ENCODE measurements around the gene SHPK. TPM values are rescaled to one million over a fixed set of nuclear protein-coding genes. Genes with fewer than 3 reads are reported as not detected.

The SHPK gene
- polyA plus RNA-seq, 1 experiment = 8.7 TPM

DNA sequence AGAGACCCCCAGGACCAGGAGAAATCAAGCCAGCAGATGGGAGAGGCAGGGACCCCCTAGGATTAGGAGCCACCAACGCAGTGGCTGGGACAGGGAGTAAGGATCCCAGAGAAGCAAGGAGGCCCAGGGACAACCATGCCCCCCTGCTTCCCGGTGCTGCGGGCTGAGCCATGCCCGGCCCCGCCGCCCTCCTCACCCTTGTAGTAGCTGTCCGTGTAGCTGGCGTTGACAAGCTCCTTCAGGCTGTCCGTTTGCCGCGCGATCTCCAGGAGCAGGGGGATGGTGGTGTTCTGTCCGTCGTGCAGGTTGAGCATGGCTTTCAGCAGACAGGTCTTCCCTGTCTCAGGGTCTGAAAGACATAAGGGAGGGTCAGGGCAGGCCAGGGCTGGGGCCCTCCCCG lies 45.3 kb downstream of the SHPK start:
- no peaks in the 10 kb centered on the region; the same call in 1 of the 2 replicates for H3K9me3 ChIP-seq (ENCODE audit: control insufficient read depth, insufficient read depth, low read length)
- CTCF ChIA-PET = no interaction called here
- DNase-seq (ENCODE audit: low read depth, low spot score) = no peak
- no peak overlapping the region for H3K4me3 ChIP-seq (ENCODE audit: low read depth, low read length)
- TF ChIP-seq, protein P1, sequence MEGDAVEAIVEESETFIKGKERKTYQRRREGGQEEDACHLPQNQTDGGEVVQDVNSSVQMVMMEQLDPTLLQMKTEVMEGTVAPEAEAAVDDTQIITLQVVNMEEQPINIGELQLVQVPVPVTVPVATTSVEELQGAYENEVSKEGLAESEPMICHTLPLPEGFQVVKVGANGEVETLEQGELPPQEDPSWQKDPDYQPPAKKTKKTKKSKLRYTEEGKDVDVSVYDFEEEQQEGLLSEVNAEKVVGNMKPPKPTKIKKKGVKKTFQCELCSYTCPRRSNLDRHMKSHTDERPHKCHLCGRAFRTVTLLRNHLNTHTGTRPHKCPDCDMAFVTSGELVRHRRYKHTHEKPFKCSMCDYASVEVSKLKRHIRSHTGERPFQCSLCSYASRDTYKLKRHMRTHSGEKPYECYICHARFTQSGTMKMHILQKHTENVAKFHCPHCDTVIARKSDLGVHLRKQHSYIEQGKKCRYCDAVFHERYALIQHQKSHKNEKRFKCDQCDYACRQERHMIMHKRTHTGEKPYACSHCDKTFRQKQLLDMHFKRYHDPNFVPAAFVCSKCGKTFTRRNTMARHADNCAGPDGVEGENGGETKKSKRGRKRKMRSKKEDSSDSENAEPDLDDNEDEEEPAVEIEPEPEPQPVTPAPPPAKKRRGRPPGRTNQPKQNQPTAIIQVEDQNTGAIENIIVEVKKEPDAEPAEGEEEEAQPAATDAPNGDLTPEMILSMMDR (IDR thresholded peaks at IDR 0.05; ENCODE audit: low read depth, low read length) = no peak
- no peaks in the 10 kb centered on the region for H3K27me3 ChIP-seq (ENCODE audit: control insufficient read depth, insufficient read depth, low read length)
- no peak overlapping the region for H3K27ac ChIP-seq (ENCODE audit: low read depth, low read length)
- POLR2A ChIA-PET = no interaction called here

DNA sequence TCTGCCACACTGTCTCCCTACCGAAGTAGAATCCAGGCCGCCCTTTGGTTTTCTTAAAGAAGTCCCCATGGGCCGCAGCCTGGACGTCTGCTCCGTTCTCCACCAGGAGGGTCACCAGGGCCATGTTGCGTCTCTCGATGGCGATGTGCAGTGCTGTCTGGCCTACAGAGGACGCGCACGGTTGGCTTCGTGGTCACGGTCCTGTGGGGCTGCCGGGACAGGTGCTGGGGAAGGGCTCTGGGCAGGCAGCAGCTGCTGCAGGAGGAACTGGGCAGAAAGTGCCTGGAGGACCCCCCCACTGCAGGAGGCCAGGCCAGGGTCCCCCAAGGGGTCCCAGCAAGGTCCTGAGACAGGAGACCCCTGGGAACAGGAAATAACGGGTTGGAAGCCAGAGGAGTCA lies 45.8 kb downstream of the SHPK start:
- Histone ChIP-seq H3K4me3 (ENCODE audit: low read depth, low read length) (no peak overlapping the region), H3K27ac (ENCODE audit: low read depth, low read length) (no peak overlapping the region), H3K27me3 (ENCODE audit: control insufficient read depth, insufficient read depth, low read length) (no peaks in the 10 kb centered on the region), H3K9me3 (ENCODE audit: control insufficient read depth, insufficient read depth, low read length) (no peaks in the 10 kb centered on the region; the same call in 1 of the 2 replicates)
- CTCF ChIA-PET = no interaction called here
- TF ChIP-seq, protein P1 (IDR thresholded peaks at IDR 0.05; ENCODE audit: low read depth, low read length) = no peak
- POLR2A ChIA-PET = no interaction called here
- no peak for DNase-seq (ENCODE audit: low read depth, low spot score)

DNA sequence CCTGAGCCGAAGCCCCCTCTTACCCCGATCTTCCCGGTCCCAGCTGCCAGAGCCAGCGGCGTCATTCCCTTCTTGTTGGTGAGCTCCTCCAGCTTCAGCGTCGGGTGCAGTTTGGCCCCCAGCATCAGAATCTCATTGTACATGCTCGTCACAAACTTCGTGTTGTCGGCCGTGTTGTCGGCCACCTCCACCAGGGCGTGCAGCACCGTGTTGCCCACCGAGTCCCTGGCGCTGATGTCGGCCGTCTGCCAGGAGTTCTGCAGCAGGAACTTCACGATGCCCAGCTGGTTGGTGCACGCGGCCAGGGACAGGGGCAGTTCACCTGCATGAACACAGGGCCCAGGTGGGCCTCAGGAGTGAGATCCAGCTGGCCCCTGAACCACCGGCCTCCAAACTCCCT lies 46.3 kb downstream of the SHPK start:
- TF ChIP-seq, protein P1 (IDR thresholded peaks at IDR 0.05; ENCODE audit: low read depth, low read length) = no peak
- Histone ChIP-seq H3K4me3 (ENCODE audit: low read depth, low read length) (no peak overlapping the region), H3K27ac (ENCODE audit: low read depth, low read length) (no peak overlapping the region), H3K27me3 (ENCODE audit: control insufficient read depth, insufficient read depth, low read length) (no peaks in the 10 kb centered on the region), H3K9me3 (ENCODE audit: control insufficient read depth, insufficient read depth, low read length) (no peaks in the 10 kb centered on the region; the same call in 1 of the 2 replicates)
- POLR2A ChIA-PET = no interaction called here
- no peak for DNase-seq (ENCODE audit: low read depth, low spot score)
- CTCF ChIA-PET = no interaction called here

DNA sequence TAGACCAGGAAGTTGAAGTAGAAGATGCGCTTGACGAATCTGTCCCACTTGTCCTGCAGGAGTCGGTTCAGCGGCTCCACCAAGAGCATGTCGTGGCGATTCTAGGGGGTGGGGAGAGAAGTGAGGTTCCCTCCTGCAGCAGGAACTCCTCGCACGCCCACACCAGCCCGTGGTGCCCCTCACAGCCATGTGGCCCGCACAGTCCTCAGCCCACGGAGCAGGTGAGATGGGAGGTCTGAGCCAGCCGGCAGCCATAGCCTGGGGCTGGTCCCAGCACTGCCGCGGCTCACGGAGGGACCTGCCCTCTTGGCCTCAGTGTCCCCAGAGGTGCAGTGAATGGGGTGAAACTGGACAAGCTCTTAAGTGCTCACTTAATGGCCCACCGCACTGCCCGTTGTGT lies 50.2 kb downstream of the SHPK start:
- Histone ChIP-seq H3K27ac (ENCODE audit: low read depth, low read length) (no peak overlapping the region), H3K27me3 (ENCODE audit: control insufficient read depth, insufficient read depth, low read length) (no peaks in the 10 kb centered on the region), H3K9me3 (ENCODE audit: control insufficient read depth, insufficient read depth, low read length) (no peaks in the 10 kb centered on the region; the same call in 1 of the 2 replicates), H3K4me3 (ENCODE audit: low read depth, low read length) (no peak overlapping the region)
- CTCF ChIA-PET = no interaction called here
- TF ChIP-seq, protein P1 (IDR thresholded peaks at IDR 0.05; ENCODE audit: low read depth, low read length) = no peak
- POLR2A ChIA-PET = no interaction called here
- DNase-seq (ENCODE audit: low read depth, low spot score) = no peak

DNA sequence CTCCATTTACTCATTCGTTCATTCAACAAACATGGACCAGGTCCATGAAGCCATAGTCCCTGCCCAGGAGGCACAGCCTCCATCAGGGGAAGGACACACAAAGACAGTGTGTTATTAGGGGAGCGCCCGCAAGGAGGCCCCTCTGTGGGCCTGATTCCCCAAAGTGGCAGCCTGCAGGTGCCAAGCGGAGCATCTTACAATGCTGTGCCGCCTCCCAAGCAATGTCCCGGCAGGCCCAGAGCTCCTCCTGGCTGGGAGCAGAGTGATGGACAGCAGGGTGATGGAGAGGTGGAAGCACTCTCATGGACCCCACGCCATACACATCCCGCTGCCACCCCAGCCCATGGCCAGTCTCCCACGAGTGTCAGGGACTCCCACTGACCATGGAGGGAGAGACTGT lies 52.6 kb downstream of the SHPK start:
- no peak for DNase-seq (ENCODE audit: low read depth, low spot score)
- POLR2A ChIA-PET = no interaction called here
- CTCF ChIA-PET = no interaction called here
- H3K27me3 ChIP-seq (ENCODE audit: control insufficient read depth, insufficient read depth, low read length) = no peaks in the 10 kb centered on the region
- no peak overlapping the region for H3K4me3 ChIP-seq (ENCODE audit: low read depth, low read length)
- TF ChIP-seq, protein P1 (IDR thresholded peaks at IDR 0.05; ENCODE audit: low read depth, low read length) = no peak
- no peak overlapping the region for H3K27ac ChIP-seq (ENCODE audit: low read depth, low read length)
- no peaks in the 10 kb centered on the region; the same call in 1 of the 2 replicates for H3K9me3 ChIP-seq (ENCODE audit: control insufficient read depth, insufficient read depth, low read length)
